CD4-positive, alpha-beta T cell (primary cell): Measurements from ENCODE around the gene RPS6KA2. TPM values are rescaled to one million over a fixed set of nuclear protein-coding genes. Genes with fewer than 3 reads are reported as not detected.

Experiments
- ATAC-seq: fragments of 200-7000 bp; cut with Tn5 transposase; one replicate; pipeline ENCODE4 v1.10.0; 2022; ENCODE audit warnings: mild to moderate bottlenecking; ENCODE audit not compliant: poor library complexity
- CTCF ChIA-PET: fragments of 350-600 bp; sonication (Branson Sonifier 250); formaldehyde crosslinking; loops from one replicate; lab custom pipeline; 2021; ENCODE audit warnings: antibody characterized with exemption, inconsistent platforms; lab: Charles Lee
- POLR2A ChIA-PET: fragments of 350-600 bp; sonication (Branson Sonifier 250); formaldehyde crosslinking; loops from one replicate; lab custom pipeline; 2021; ENCODE audit warnings: antibody characterized with exemption, inconsistent platforms; lab: Charles Lee
- DNase-seq, 14 experiments: peaks; one replicate each; pipeline ENCODE4 v3.0.0-alpha.2; 2013 to 2020; ENCODE audit warnings: mixed read lengths in 2 of 14
- H3K27ac ChIP-seq, 2 donors: one replicate each; pipeline versions ENCODE4 v1.5.1 to v1.7.0; 2013; ENCODE audit warnings: low read length in 2 of 2, low read depth in 1 of 2, mild to moderate bottlenecking in 1 of 2
- H3K27me3 ChIP-seq, 2 experiments: 1 replicate in 1 of 2; 2 replicates in 1 of 2; pipeline versions ENCODE4 v1.6.1 to v1.7.0; 2013; ENCODE audit warnings: low read length in 2 of 2, control low read depth in 1 of 2, mild to moderate bottlenecking in 1 of 2, moderate library complexity in 1 of 2; ENCODE audit not compliant: insufficient read depth in 2 of 2, control insufficient read depth in 1 of 2
- H3K36me3 ChIP-seq: one replicate; pipeline ENCODE4 v1.6.1; 2013; ENCODE audit warnings: low read length, control low read depth; ENCODE audit not compliant: insufficient read depth
- H3K4me1 ChIP-seq: one replicate; pipeline ENCODE4 v1.6.1; 2013; ENCODE audit warnings: low read length, control low read depth; ENCODE audit not compliant: insufficient read depth
- H3K4me3 ChIP-seq: one replicate; pipeline ENCODE4 v1.5.1; 2013; ENCODE audit warnings: mild to moderate bottlenecking, low read length, moderate library complexity
- H3K9me3 ChIP-seq, 2 experiments: 1 replicate in 1 of 2; 2 replicates in 1 of 2; pipeline versions ENCODE4 v1.6.1 to v1.7.0; 2013; ENCODE audit warnings: low read length in 2 of 2, mild to moderate bottlenecking in 2 of 2, control low read depth in 1 of 2, moderate library complexity in 1 of 2; ENCODE audit not compliant: control insufficient read depth in 1 of 2, insufficient read depth in 1 of 2
- H3K27ac Mint-ChIP-seq: one replicate; pipeline ENCODE4 v1.8.0; 2020; ENCODE audit warnings: mixed read lengths
- H3K27me3 Mint-ChIP-seq: one replicate; pipeline ENCODE4 v1.8.0; 2021; ENCODE audit warnings: mixed read lengths
- H3K36me3 Mint-ChIP-seq: one replicate; pipeline ENCODE4 v1.8.0; 2021; ENCODE audit warnings: low read depth, mixed read lengths
- H3K4me1 Mint-ChIP-seq: one replicate; pipeline ENCODE4 v1.8.0; 2021; ENCODE audit warnings: low read depth, mixed read lengths
- H3K4me3 Mint-ChIP-seq: one replicate; pipeline ENCODE4 v1.8.0; 2020; ENCODE audit warnings: mild to moderate bottlenecking, mixed read lengths
- H3K9me3 Mint-ChIP-seq: one replicate; pipeline ENCODE4 v1.8.0; 2020; ENCODE audit warnings: mixed read lengths
- intact Hi-C, 2 experiments: fragments of 100-400 bp; cut with DNase I in 1 of 2; cut with micrococcal nuclease in 1 of 2; formaldehyde crosslinking; loops; one replicate each; pipeline versions ENCODE4 v1.15.1 to v1.9.0; 2023 to 2025; cut with DNase I, micrococcal nuclease
- total RNA-seq, 174 experiments: library from RNA in 2 of 174; stranded (reverse) in 2 of 174; gene quantifications; one replicate each; pipeline ENCODE4 v1.2.3 and lab custom pipeline; 2021 to 2026
- TF ChIP-seq, protein P1 (sequence below): fragments of 200-600 bp; IDR thresholded peaks from one replicate; pipeline ENCODE4 v1.8.0; 2022; ENCODE audit warnings: antibody characterized with exemption, mild to moderate bottlenecking

Gene RPS6KA2
- total RNA-seq, 2 experiments from 2014 or later, result 5.6 to 6.2 TPM

DNA sequence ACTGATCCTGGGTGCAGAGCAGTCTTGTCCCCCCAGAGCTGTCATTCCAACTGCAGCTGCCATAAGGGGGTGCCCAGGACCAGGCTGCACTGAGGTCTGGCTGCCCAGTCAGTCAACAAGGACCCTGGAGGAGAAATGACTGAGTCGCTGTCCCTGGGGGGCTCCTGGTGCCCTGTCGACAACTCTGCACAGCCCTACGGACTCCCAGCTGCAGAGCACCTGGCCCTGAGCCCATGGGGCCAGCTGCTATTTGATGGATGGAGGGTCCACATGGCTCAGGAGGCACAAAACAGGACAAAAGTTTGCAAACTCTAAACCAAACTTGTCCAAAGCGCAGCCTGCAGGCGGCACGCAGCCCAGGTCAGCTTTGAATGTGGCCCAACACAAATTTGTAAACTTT is 46.3 kb upstream of the RPS6KA2 start:
- Histone ChIP-seq H3K27me3 (peaks cover 0 to 8% of the 10 kb centered on the region in 2 experiments), H3K4me1 (no peaks in the 10 kb centered on the region), H3K36me3 (no peaks in the 10 kb centered on the region), H3K9me3 (peaks cover 0 to 12% of the 10 kb centered on the region in 2 experiments), H3K4me3 (no peak overlapping the region), H3K27ac (no peak overlapping the region)
- ATAC-seq (no peak), DNase-seq (no peak)
- Mint-ChIP-seq H3K36me3 (no peaks in the 10 kb centered on the region), H3K9me3 (no peaks in the 10 kb centered on the region), H3K4me3 (no peak overlapping the region), H3K27ac (no peak overlapping the region), H3K27me3 (peaks cover 14% of the 10 kb centered on the region), H3K4me1 (peaks cover 8% of the 10 kb centered on the region)
- CTCF ChIA-PET, result no interaction called here
- intact Hi-C loops, result no loop called here
- POLR2A ChIA-PET, result no interaction called here
- TF ChIP-seq, protein P1, sequence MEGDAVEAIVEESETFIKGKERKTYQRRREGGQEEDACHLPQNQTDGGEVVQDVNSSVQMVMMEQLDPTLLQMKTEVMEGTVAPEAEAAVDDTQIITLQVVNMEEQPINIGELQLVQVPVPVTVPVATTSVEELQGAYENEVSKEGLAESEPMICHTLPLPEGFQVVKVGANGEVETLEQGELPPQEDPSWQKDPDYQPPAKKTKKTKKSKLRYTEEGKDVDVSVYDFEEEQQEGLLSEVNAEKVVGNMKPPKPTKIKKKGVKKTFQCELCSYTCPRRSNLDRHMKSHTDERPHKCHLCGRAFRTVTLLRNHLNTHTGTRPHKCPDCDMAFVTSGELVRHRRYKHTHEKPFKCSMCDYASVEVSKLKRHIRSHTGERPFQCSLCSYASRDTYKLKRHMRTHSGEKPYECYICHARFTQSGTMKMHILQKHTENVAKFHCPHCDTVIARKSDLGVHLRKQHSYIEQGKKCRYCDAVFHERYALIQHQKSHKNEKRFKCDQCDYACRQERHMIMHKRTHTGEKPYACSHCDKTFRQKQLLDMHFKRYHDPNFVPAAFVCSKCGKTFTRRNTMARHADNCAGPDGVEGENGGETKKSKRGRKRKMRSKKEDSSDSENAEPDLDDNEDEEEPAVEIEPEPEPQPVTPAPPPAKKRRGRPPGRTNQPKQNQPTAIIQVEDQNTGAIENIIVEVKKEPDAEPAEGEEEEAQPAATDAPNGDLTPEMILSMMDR, result no peak

DNA sequence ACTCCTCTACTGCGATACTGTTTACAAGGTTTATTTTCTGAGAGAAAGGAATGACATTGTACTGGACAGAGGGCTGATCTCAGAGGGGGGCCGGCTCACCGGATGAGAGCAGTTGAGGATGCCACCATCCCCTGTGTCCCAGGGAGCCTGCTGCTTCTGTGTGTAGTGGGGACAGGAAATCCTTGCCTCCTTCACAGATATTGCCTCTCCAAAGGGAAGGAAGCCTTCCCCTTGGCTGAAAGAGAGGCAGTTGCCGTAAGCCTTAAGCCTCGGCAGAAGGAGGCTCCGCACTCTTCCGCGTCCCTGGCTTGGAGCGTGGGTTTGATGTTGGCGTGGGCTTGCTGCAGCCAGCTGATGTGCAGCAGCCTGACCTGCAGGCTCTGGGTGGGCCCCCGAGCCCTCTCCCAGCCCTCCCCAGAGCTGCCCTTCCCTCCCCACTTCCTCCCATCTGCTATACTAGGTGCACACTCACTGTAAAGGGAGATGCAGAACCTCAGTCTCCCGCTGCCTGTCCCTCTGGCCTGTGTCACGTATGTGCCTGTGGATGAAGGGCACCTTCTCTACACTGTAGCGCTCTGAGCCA is 45.7 kb upstream of the RPS6KA2 start:
- Mint-ChIP-seq H3K36me3 (no peaks in the 10 kb centered on the region), H3K4me1 (peaks cover 8% of the 10 kb centered on the region), H3K9me3 (no peaks in the 10 kb centered on the region), H3K27me3 (peaks cover 14% of the 10 kb centered on the region), H3K4me3 (no peak overlapping the region), H3K27ac (no peak overlapping the region)
- no peak overlapping the region for H3K27ac ChIP-seq
- TF ChIP-seq, protein P1, result no peak
- no peaks in the 10 kb centered on the region for H3K36me3 ChIP-seq
- intact Hi-C loops, result no loop called here
- peaks cover 0 to 12% of the 10 kb centered on the region in 2 experiments for H3K9me3 ChIP-seq
- H3K4me3 ChIP-seq, result no peak overlapping the region
- POLR2A ChIA-PET, result no interaction called here
- no peak for ATAC-seq
- no peaks in the 10 kb centered on the region for H3K4me1 ChIP-seq
- CTCF ChIA-PET, result no interaction called here
- no peak for DNase-seq
- peaks cover 0 to 8% of the 10 kb centered on the region in 2 experiments for H3K27me3 ChIP-seq

DNA sequence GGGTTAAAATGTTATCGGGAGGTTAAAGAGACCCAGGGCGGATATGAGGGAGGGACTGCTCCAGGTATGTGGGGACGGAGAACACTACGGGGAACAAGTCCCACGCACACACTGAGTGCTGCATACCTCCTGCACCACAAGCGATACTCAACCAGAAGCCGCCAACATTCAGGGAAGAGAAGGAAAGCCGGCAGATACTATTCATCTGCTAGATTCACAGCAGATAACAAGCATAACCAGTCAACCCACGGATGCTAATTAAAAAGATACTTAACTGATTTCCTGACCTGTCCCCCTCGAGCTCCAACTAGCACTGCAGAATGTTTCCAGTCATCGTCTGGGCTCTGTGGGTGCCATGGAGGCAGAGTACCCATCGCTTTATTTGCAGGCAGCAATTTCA is 45.1 kb upstream of the RPS6KA2 start:
- Histone ChIP-seq H3K9me3 (peaks cover 0 to 12% of the 10 kb centered on the region in 2 experiments), H3K4me1 (no peaks in the 10 kb centered on the region), H3K36me3 (no peaks in the 10 kb centered on the region), H3K27me3 (peaks cover 0 to 8% of the 10 kb centered on the region in 2 experiments), H3K27ac (no peak overlapping the region), H3K4me3 (no peak overlapping the region)
- Mint-ChIP-seq H3K4me3 (no peak overlapping the region), H3K27me3 (peaks cover 14% of the 10 kb centered on the region), H3K27ac (no peak overlapping the region), H3K36me3 (no peaks in the 10 kb centered on the region), H3K9me3 (no peaks in the 10 kb centered on the region), H3K4me1 (peaks cover 8% of the 10 kb centered on the region)
- intact Hi-C loops, result no loop called here
- POLR2A ChIA-PET, result no interaction called here
- no peak for ATAC-seq
- TF ChIP-seq, protein P1, result no peak
- CTCF ChIA-PET, result no interaction called here
- DNase-seq, result no peak
